GM18867 (cell line): ENCODE results near the gene PRDM12.

Experiments used
- ATAC-seq: cut with Tn5 transposase; IDR thresholded peaks from one replicate; pipeline ENCODE4 v1.9.1; 2021; ENCODE audit warnings: mild to moderate bottlenecking, moderate library complexity; ENCODE audit not compliant: unreplicated experiment

PRDM12 gene

GRCh38 chr9:130714586-130715110, 50.3 kb downstream of the PRDM12 start:
- no peak for ATAC-seq

GRCh38 chr9:130715270-130715669, 50.9 kb downstream of the PRDM12 start:
- no peak for ATAC-seq

- no peak for ATAC-seq
These were observed 54.2 kb downstream of the PRDM12 start for GRCh38 chr9:130718562-130718961.

- ATAC-seq: no peak
These were observed 56.4 kb downstream of the PRDM12 start for GRCh38 chr9:130720762-130721161.

- ATAC-seq: no peak
These were observed 64.3 kb downstream of the PRDM12 start for GRCh38 chr9:130728721-130729120.

GRCh38 chr9:130729145-130729544, 64.8 kb downstream of the PRDM12 start:
- no peak for ATAC-seq

GRCh38 chr9:130731355-130731754, 67.0 kb downstream of the PRDM12 start:
- no peak for ATAC-seq

- no peak for ATAC-seq
These were observed 67.7 kb downstream of the PRDM12 start for GRCh38 chr9:130732136-130732535.
